Measurements from ENCODE around the gene ABCA1. TPM values are rescaled to one million over a fixed set of nuclear protein-coding genes. Genes with fewer than 3 reads are reported as not detected.

ABCA1 gene
- total RNA-seq, 1 donor from 2014 or later = 21.9 TPM

DNA sequence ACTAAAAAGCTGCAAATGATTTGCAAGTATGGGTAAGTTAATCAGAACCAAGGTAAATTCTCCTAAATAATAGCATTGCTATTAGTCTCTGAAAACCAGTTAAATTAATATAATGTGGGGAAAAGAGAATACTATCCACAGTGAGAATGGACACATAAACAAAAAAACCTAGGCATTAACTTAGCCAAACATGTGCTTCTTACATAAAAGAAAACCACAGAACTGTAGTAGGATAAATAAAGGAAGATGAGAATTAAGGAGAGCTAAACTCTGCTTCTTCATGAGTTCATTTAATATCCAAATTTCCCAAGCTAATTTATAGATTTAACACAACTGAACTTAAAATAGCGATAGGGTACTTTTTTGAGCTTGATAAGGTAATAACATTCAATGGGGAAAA, 31.8 kb downstream of the ABCA1 start:
- DNase-seq (ENCODE audit: low read depth) = no peak
- H3K27me3 ChIP-seq (ENCODE audit: control insufficient read depth, insufficient read depth, low read length) = no peaks in the 10 kb centered on the region
- H3K4me3 ChIP-seq (ENCODE audit: low read depth, low read length) = no peak overlapping the region
- no peaks in the 10 kb centered on the region for H3K36me3 ChIP-seq (ENCODE audit: control insufficient read depth, insufficient read depth, low read length)
- no peak for TF ChIP-seq CTCF (IDR thresholded peaks at IDR 0.05; ENCODE audit: insufficient read depth, low read length, poor library complexity, severe bottlenecking)

DNA sequence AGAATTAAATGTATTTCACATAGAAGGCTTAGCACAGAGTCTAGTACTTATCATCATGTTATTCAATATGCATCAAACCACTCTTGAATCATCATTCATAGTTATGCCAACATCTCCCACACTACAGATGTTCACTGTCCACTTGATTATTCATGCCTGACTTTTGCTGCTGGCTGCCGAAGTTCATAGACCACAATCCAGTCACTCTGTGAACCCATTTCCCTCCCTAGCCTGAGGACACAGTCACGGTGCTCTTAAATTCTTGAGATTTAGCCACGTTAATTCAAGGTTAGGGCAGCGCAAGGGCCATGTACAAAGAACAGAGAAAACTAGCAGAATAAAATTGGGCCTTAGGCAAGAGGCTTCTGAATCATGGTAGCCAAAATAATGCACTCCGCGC, 32.4 kb downstream of the ABCA1 start:
- no peak for TF ChIP-seq CTCF (IDR thresholded peaks at IDR 0.05; ENCODE audit: insufficient read depth, low read length, poor library complexity, severe bottlenecking)
- H3K27me3 ChIP-seq (ENCODE audit: control insufficient read depth, insufficient read depth, low read length) = no peaks in the 10 kb centered on the region
- DNase-seq (ENCODE audit: low read depth) = no peak
- H3K4me3 ChIP-seq (ENCODE audit: low read depth, low read length) = no peak overlapping the region
- no peaks in the 10 kb centered on the region for H3K36me3 ChIP-seq (ENCODE audit: control insufficient read depth, insufficient read depth, low read length)

- DNase-seq (ENCODE audit: low read depth) = no peak
- H3K4me3 ChIP-seq (ENCODE audit: low read depth, low read length) = no peak overlapping the region
- H3K27me3 ChIP-seq (ENCODE audit: control insufficient read depth, insufficient read depth, low read length) = no peaks in the 10 kb centered on the region
- no peaks in the 10 kb centered on the region for H3K36me3 ChIP-seq (ENCODE audit: control insufficient read depth, insufficient read depth, low read length)
- no peak for TF ChIP-seq CTCF (IDR thresholded peaks at IDR 0.05; ENCODE audit: insufficient read depth, low read length, poor library complexity, severe bottlenecking)
Measured at GRCh38 chr9:104892701-104893100, 35.3 kb downstream of the ABCA1 start.

DNA sequence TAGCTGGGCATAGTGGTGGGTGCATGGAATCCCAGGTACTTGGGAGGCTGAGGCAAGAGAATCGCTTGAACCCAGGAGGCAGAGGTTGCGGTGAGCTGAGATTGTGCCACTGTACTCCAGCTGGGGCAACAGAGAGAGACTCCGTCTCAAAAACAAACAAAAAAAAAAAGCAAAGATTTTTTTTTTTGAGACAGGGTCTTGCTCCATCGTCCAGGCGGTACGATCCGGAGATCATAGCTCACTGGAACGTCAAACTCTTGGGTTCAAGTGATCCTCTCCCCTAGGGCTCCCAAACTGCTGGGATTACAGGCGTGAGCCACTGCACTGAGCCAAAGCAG, 37.6 kb downstream of the ABCA1 start:
- Histone ChIP-seq H3K27me3 (ENCODE audit: control insufficient read depth, insufficient read depth, low read length) (no peaks in the 10 kb centered on the region), H3K4me3 (ENCODE audit: low read depth, low read length) (no peak overlapping the region)

DNA sequence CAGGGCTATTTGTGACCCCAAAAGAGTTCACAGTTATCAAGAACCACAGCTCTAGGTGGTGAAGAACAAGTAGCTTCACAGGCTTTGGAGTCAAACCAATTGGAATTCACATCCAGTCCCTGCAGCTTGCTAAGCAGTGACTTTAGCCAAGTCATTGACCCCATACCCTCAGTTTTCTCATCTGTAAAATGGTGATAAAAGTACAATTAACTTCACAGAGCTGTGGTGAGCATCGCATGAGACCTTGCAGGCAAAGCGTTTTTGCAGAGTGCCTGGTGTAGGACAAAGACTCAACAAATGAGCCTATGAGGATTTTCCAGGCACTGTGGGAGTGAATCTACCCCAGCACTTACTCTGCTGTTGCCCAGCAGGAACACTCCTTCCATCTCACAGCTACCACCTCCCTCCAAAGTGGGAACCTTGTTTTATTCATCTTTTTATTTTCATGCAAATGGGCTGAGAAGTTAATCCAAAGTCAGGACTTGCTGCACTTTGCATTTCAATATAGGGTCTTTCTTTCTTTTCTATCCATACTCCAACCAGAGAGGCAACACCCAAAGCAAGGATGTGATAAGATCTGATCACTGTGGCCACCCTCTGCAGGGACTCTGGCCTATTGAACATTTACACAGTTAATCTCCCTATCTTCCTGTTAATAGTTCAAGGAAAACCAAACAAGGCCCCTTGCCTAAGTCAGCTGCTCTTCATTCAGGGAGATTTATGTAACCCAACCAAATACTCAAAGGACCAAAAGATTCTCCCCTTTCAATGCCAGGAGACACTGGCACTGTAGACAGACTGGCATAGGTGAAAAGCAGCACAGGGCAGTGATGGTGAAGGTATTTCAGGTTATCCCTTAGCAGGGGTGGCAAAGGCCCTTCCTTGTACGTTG, 41.9 kb downstream of the ABCA1 start:
- H3K36me3 ChIP-seq (ENCODE audit: control insufficient read depth, insufficient read depth, low read length) = no peaks in the 10 kb centered on the region
- no peak for DNase-seq (ENCODE audit: low read depth)
- TF ChIP-seq CTCF (IDR thresholded peaks at IDR 0.05; ENCODE audit: insufficient read depth, low read length, poor library complexity, severe bottlenecking) = no peak

More for the DNA sequence above, 37.6 kb downstream of the ABCA1 start:
- TF ChIP-seq CTCF (IDR thresholded peaks at IDR 0.05; ENCODE audit: insufficient read depth, low read length, poor library complexity, severe bottlenecking) = no peak
- DNase-seq (ENCODE audit: low read depth) = no peak
- no peaks in the 10 kb centered on the region for H3K36me3 ChIP-seq (ENCODE audit: control insufficient read depth, insufficient read depth, low read length)

GRCh38 chr9:104883169-104883568, 44.8 kb downstream of the ABCA1 start:
- no peak overlapping the region for H3K4me3 ChIP-seq (ENCODE audit: low read depth, low read length)
- H3K36me3 ChIP-seq (ENCODE audit: control insufficient read depth, insufficient read depth, low read length) = no peaks in the 10 kb centered on the region
- DNase-seq (ENCODE audit: low read depth) = no peak
- no peak for TF ChIP-seq CTCF (IDR thresholded peaks at IDR 0.05; ENCODE audit: insufficient read depth, low read length, poor library complexity, severe bottlenecking)
- H3K27me3 ChIP-seq (ENCODE audit: control insufficient read depth, insufficient read depth, low read length) = no peaks in the 10 kb centered on the region

More for the DNA sequence above, 41.9 kb downstream of the ABCA1 start:
- Histone ChIP-seq H3K27me3 (ENCODE audit: control insufficient read depth, insufficient read depth, low read length) (no peaks in the 10 kb centered on the region), H3K4me3 (ENCODE audit: low read depth, low read length) (no peak overlapping the region)

Data from kidney epithelial cell (primary cell).